HepG2 (cell line): Measurements from ENCODE around the gene VPS11. TPM values are rescaled to one million over a fixed set of nuclear protein-coding genes. Genes with fewer than 3 reads are reported as not detected.
A peak's percentile ranks its signal among the peaks of the same experiment; 100 is the strongest.

Experiments used
- BRD4 ChIP-seq: sonication (generic); formaldehyde crosslinking; IDR thresholded peaks from 2 replicates; pipeline ENCODE4 v1.4.0; 2020; ENCODE audit warnings: missing genetic modification reagents
- CHCHD3 ChIP-seq: sonication (generic); formaldehyde crosslinking; IDR thresholded peaks from 2 replicates; pipeline ENCODE4 v1.8.0; 2022; ENCODE audit warnings: mild to moderate bottlenecking, missing genetic modification reagents, moderate library complexity
- ERF ChIP-seq: IDR thresholded peaks from 2 replicates; pipeline ENCODE4 v1.6.1; 2018; ENCODE audit warnings: missing biosample characterization, missing genetic modification reagents
- FOXA1 ChIP-seq, 2 experiments: fragments of 450-650 bp in 1 of 2; sonication (generic) in 1 of 2; formaldehyde crosslinking in 1 of 2; IDR thresholded peaks; 2 replicates each; pipeline versions ENCODE4 v1.4.0 to v1.6.1; 2016 to 2020; ENCODE audit warnings: missing genetic modification reagents in 1 of 2
- HES4 ChIP-seq: sonication (generic); formaldehyde crosslinking; IDR thresholded peaks from 2 replicates; pipeline ENCODE4 v1.9.0; 2021; ENCODE audit warnings: mild to moderate bottlenecking, missing genetic modification reagents, borderline replicate concordance
- IRF2 ChIP-seq: IDR thresholded peaks from 2 replicates; pipeline ENCODE4 v1.6.1; 2018; ENCODE audit warnings: missing genetic modification reagents, missing compliant biosample characterization
- NR2C2 ChIP-seq: sonication (generic); formaldehyde crosslinking; IDR thresholded peaks from 2 replicates; pipeline ENCODE4 v1.4.0; 2020; ENCODE audit warnings: missing genetic modification reagents, mild to moderate bottlenecking, moderate library complexity, borderline replicate concordance
- TRIM22 ChIP-seq: fragments of 450-650 bp; IDR thresholded peaks from 2 replicates; pipeline ENCODE4 v1.6.1; 2017
- ZBTB40 ChIP-seq, 2 experiments: fragments of 450-650 bp in 1 of 2; sonication (generic) in 1 of 2; formaldehyde crosslinking in 1 of 2; IDR thresholded peaks; 2 replicates each; pipeline versions ENCODE4 v1.6.1 to v1.8.0; 2016 to 2022; ENCODE audit warnings: antibody characterized with exemption in 1 of 2, mild to moderate bottlenecking in 1 of 2, missing genetic modification reagents in 1 of 2
- ZNF230 ChIP-seq: sonication (generic); formaldehyde crosslinking; IDR thresholded peaks from 2 replicates; pipeline ENCODE4 v1.4.0; 2020; ENCODE audit warnings: mild to moderate bottlenecking, missing genetic modification reagents
- ZNF501 ChIP-seq: sonication (generic); formaldehyde crosslinking; IDR thresholded peaks from 2 replicates; pipeline ENCODE4 v1.5.1; 2020; ENCODE audit warnings: mild to moderate bottlenecking, moderate library complexity, missing genetic modification reagents
- ZNF574 ChIP-seq: sonication (generic); formaldehyde crosslinking; IDR thresholded peaks from 2 replicates; pipeline ENCODE4 v1.4.0; 2020; ENCODE audit warnings: missing genetic modification reagents
- ZNF746 ChIP-seq: sonication (generic); formaldehyde crosslinking; IDR thresholded peaks from 2 replicates; pipeline ENCODE4 v1.8.0; 2022; ENCODE audit warnings: mild to moderate bottlenecking, missing genetic modification reagents
- ZNF883 ChIP-seq: sonication (generic); formaldehyde crosslinking; IDR thresholded peaks from 2 replicates; pipeline ENCODE4 v1.5.1; 2020; ENCODE audit warnings: mild to moderate bottlenecking, missing genetic modification reagents; ENCODE audit errors: not compliant biosample characterization
- polyA plus RNA-seq, 8 experiments: library from polyadenylated mRNA; depleted of rRNA in 3 of 8; stranded (reverse) in 7 of 8; unstranded in 1 of 8; fragments of >200 nt; fragmentation: Illumina TruSeq in 4 of 8; extraction: Trizol in 4 of 8; gene quantifications; 2 replicates each; pipeline versions ENCODE4 v1.2.1 to v1.2.3, GENCODE V29; 2011 to 2016; ENCODE audit warnings: low read depth in 4 of 8, missing spikeins in 1 of 8, mixed read lengths in 1 of 8; ENCODE audit not compliant: insufficient read depth in 1 of 8
- total RNA-seq, 5 experiments: library from RNA; depleted of rRNA; stranded (reverse); fragments of >200 nt; fragmentation: Illumina TruSeq; extraction: Trizol; gene quantifications; 2 replicates each; pipeline ENCODE4 v1.2.3, GENCODE V29; 2016; ENCODE audit warnings: low read depth in 1 of 5

Gene VPS11
- total and polyA plus RNA-seq, 2 of the 13 experiments (the other 11 are each of a cell fraction or from before 2014, with no cell fraction given), result 13.7 to 21.6 TPM

GRCh38 chr11:119106564-119107537 is 39.2 kb downstream of the VPS11 start, which contains the start of gene C2CD2L (continued):
- TF ChIP-seq ZNF746 (peak; percentile 25; the same call in 1 of the 2 replicates), TRIM22 (no peak), ZNF574 (CRISPR knock-in tag) (peak; percentile 11; the same call in 1 of the 2 replicates), HES4 (CRISPR knock-in tag) (peak; percentile 43; the same call in 1 of the 2 replicates), CHCHD3 (CRISPR knock-in tag) (no peak), ZNF501 (peak; percentile 62), IRF2 (CRISPR knock-in tag) (0 out of 2 replicates have a peak, but pooled peaks have one; percentile 12), FOXA1 (IDR thresholded peaks at IDR 0.05) (no peak), FOXA1 (CRISPR knock-in tag; IDR thresholded peaks at IDR 0.05) (0 out of 2 replicates have a peak, but pooled peaks have one; percentile 7), ZNF230 (CRISPR knock-in tag) (no peak), ZNF883 (CRISPR knock-in tag) (no peak), ZBTB40 (IDR thresholded peaks at IDR 0.05) (no peak), ZBTB40 (CRISPR knock-in tag; IDR thresholded peaks at IDR 0.05) (peak; percentile 34; the same call in 1 of the 2 replicates), BRD4 (CRISPR knock-in tag) (0 out of 2 replicates have a peak, but pooled peaks have one; percentile 30), ERF (CRISPR knock-in tag) (peak; percentile 48), NR2C2 (CRISPR knock-in tag) (peak; percentile 53; the same call in 1 of the 2 replicates)
